MM.1S (cell line): ENCODE results near the gene PSMG2.
"Not testable (repeated sequence)": the region's sequence is repeated elsewhere in the genome, so short reads cannot be mapped to it uniquely, and the experiment has no call there.

Source experiments
- CTCF ChIP-seq: fragments of 300-600 bp; sonication (generic); IDR thresholded peaks from 2 replicates; pipeline ENCODE4 v1.5.1; 2016; ENCODE audit warnings: antibody characterized with exemption, low read length, mixed read lengths
- EZH2 ChIP-seq: fragments of 300-600 bp; sonication (generic); optimal IDR thresholded peaks from 2 replicates; pipeline ENCODE3; 2017; ENCODE audit warnings: low read depth, mild to moderate bottlenecking, antibody characterized with exemption, low read length, mixed read lengths
- EZH2phosphoT487 ChIP-seq: fragments of 300-600 bp; sonication (generic); IDR thresholded peaks from 2 replicates; pipeline ENCODE4 v1.6.1; 2018; ENCODE audit warnings: antibody characterized with exemption, low read length

- not testable (repeated sequence) for TF ChIP-seq EZH2, CTCF, EZH2phosphoT487
Observed at GRCh38 chr18:12758566-12758965, 55.7 kb downstream of the PSMG2 start.
